Measurements from ENCODE around the gene CREB3. TPM values are rescaled to one million over a fixed set of nuclear protein-coding genes. Genes with fewer than 3 reads are reported as not detected.
A peak's percentile ranks its signal among the peaks of the same experiment; 100 is the strongest.

The CREB3 gene
- total RNA-seq, 1 donor from 2014 or later, result 35.1 TPM

- no peak for DNase-seq (ENCODE audit: extremely low spot score in 2 of 2)
- Histone ChIP-seq H3K27ac (no peak overlapping the region), H3K4me1 (peaks cover 29% of the 10 kb centered on the region), H3K36me3 (peaks cover 0 to 40% of the 10 kb centered on the region in 2 donors), H3K27me3 (no peaks in the 10 kb centered on the region), H3K4me3 (no peak overlapping the region), H3K9me3 (no peaks in the 10 kb centered on the region)
- TF ChIP-seq CTCF (IDR thresholded peaks at IDR 0.05) (no peak), POLR2AphosphoS5 (IDR thresholded peaks at IDR 0.05; ENCODE audit: insufficient read depth in 1 of 2, low read depth in 1 of 2) (no peak), POLR2A (IDR thresholded peaks at IDR 0.05) (no peak)
- intact Hi-C loops (cut with DNase I), result loop anchor here (10.0 kb wide), 1 partner anchor 1440 kb away; no protein-coding TSS in a partner anchor
Measured at GRCh38 chr9:35755071-35755470, 22.6 kb downstream of the CREB3 start.

- DNase-seq (ENCODE audit: extremely low spot score in 2 of 2), result no peak
- no peaks in the 10 kb centered on the region for H3K27me3 ChIP-seq
- intact Hi-C loops (cut with DNase I), result loop anchor here (10.0 kb wide), 1 partner anchor 1438 kb away; no protein-coding TSS in a partner anchor
Measured at GRCh38 chr9:35756275-35757225, 24.1 kb downstream of the CREB3 start.

GRCh38 chr9:35757226-35757891, 24.9 kb downstream of the CREB3 start:
- TF ChIP-seq POLR2AphosphoS5 (IDR thresholded peaks at IDR 0.05; ENCODE audit: insufficient read depth in 1 of 2, low read depth in 1 of 2), result peak in 1 of 2 donors; percentile 59
- no peak for TF ChIP-seq POLR2A (IDR thresholded peaks at IDR 0.05)
- Histone ChIP-seq H3K36me3 (peaks cover 0 to 21% of the 10 kb centered on the region in 2 donors), H3K27me3 (no peaks in the 10 kb centered on the region), H3K27ac (peak overlapping the region; percentile 70), H3K9me3 (no peaks in the 10 kb centered on the region), H3K4me1 (peaks cover 23% of the 10 kb centered on the region), H3K4me3 (peak overlapping the region; percentile 47 to 53)
- intact Hi-C loops (cut with DNase I), result loop anchor here (10.0 kb wide), 1 partner anchor 1437 kb away; no protein-coding TSS in a partner anchor
- DNase-seq (ENCODE audit: extremely low spot score in 2 of 2), result no peak

More at GRCh38 chr9:35756275-35757225, 24.1 kb downstream of the CREB3 start:
- Histone ChIP-seq H3K36me3 (peaks cover 0 to 29% of the 10 kb centered on the region in 2 donors), H3K4me1 (peaks cover 23% of the 10 kb centered on the region), H3K9me3 (no peaks in the 10 kb centered on the region), H3K4me3 (peak overlapping the region; percentile 47 to 53), H3K27ac (peak overlapping the region; percentile 70)
- TF ChIP-seq POLR2A (IDR thresholded peaks at IDR 0.05), result no peak
- peak in 1 of 3 experiments; percentile 32 for TF ChIP-seq CTCF (IDR thresholded peaks at IDR 0.05)
- no peak for TF ChIP-seq POLR2AphosphoS5 (IDR thresholded peaks at IDR 0.05; ENCODE audit: insufficient read depth in 1 of 2, low read depth in 1 of 2)

- no peak for TF ChIP-seq CTCF (IDR thresholded peaks at IDR 0.05)
- TF ChIP-seq POLR2AphosphoS5 (IDR thresholded peaks at IDR 0.05; ENCODE audit: insufficient read depth in 1 of 2, low read depth in 1 of 2), result no peak
- no peak for TF ChIP-seq POLR2A (IDR thresholded peaks at IDR 0.05)
- no peak overlapping the region for H3K27ac ChIP-seq
- intact Hi-C loops (cut with DNase I), result loop anchor here (10.0 kb wide), 1 partner anchor 1437 kb away; no protein-coding TSS in a partner anchor
- no peak for DNase-seq (ENCODE audit: extremely low spot score in 2 of 2)
- H3K36me3 ChIP-seq, result peaks cover 0 to 16% of the 10 kb centered on the region in 2 donors
- H3K4me1 ChIP-seq, result peaks cover 23% of the 10 kb centered on the region
- no peaks in the 10 kb centered on the region for H3K9me3 ChIP-seq
- H3K4me3 ChIP-seq, result no peak overlapping the region
- no peaks in the 10 kb centered on the region for H3K27me3 ChIP-seq
Measured at GRCh38 chr9:35757892-35758275, 25.4 kb downstream of the CREB3 start.

GRCh38 chr9:35758475-35759050, 26.1 kb downstream of the CREB3 start:
- peaks cover 0 to 9% of the 10 kb centered on the region in 2 donors for H3K36me3 ChIP-seq
- no peaks in the 10 kb centered on the region for H3K27me3 ChIP-seq
- H3K27ac ChIP-seq, result no peak overlapping the region
- H3K4me1 ChIP-seq, result peaks cover 23% of the 10 kb centered on the region
- intact Hi-C loops (cut with DNase I), result loop anchor here (10.0 kb wide), 1 partner anchor 1436 kb away; no protein-coding TSS in a partner anchor
- DNase-seq (ENCODE audit: extremely low spot score in 2 of 2), result no peak
- TF ChIP-seq POLR2A (IDR thresholded peaks at IDR 0.05) (no peak), POLR2AphosphoS5 (IDR thresholded peaks at IDR 0.05; ENCODE audit: insufficient read depth in 1 of 2, low read depth in 1 of 2) (no peak), CTCF (IDR thresholded peaks at IDR 0.05) (no peak)
- no peak overlapping the region for H3K4me3 ChIP-seq
- no peaks in the 10 kb centered on the region for H3K9me3 ChIP-seq

All from vagina (tissue), 2 donors.